Ramos (cell line): ENCODE data around the gene TRAP1.

Source experiments
- in situ Hi-C: fragments of 300-500 bp; cut with MboI; formaldehyde crosslinking; loops from one replicate; pipeline ENCODE4 v1.14.3; 2022; ENCODE audit warnings: low sequenced_read_pairs; ENCODE audit not compliant: unreplicated experiment

The TRAP1 gene

GRCh38 chr16:3717235-3718018, at the start of gene TRAP1:
Gene TRAP1, minus strand, starts transcription at chr16:3717524. Its CDS starts 16 bp downstream, at chr16:3717508.
- in situ Hi-C loops: loop anchor here (10.0 kb wide), 1 partner anchor 157 kb away; no protein-coding TSS in a partner anchor

GRCh38 chr16:3766177-3766576, 48.9 kb upstream of the TRAP1 start:
- in situ Hi-C loops: no loop called here

- in situ Hi-C loops: no loop called here
These were observed 47.1 kb upstream of the TRAP1 start for GRCh38 chr16:3764409-3764808.

- in situ Hi-C loops: no loop called here
These were observed 44.9 kb upstream of the TRAP1 start for GRCh38 chr16:3762107-3762750.

GRCh38 chr16:3761375-3762106, 44.2 kb upstream of the TRAP1 start:
- in situ Hi-C loops: no loop called here

- in situ Hi-C loops: no loop called here
These were observed 43.2 kb upstream of the TRAP1 start for GRCh38 chr16:3760518-3760917.

GRCh38 chr16:3759736-3760135, 42.4 kb upstream of the TRAP1 start:
- in situ Hi-C loops: no loop called here

GRCh38 chr16:3756113-3756512, 38.8 kb upstream of the TRAP1 start:
- in situ Hi-C loops: no loop called here

GRCh38 chr16:3755249-3755648, 37.9 kb upstream of the TRAP1 start:
- in situ Hi-C loops: no loop called here

- in situ Hi-C loops: no loop called here
These were observed 37.4 kb upstream of the TRAP1 start for GRCh38 chr16:3754772-3755171.

GRCh38 chr16:3754081-3754703, 36.9 kb upstream of the TRAP1 start:
- in situ Hi-C loops: no loop called here

GRCh38 chr16:3752984-3753383, 35.7 kb upstream of the TRAP1 start:
- in situ Hi-C loops: no loop called here

GRCh38 chr16:3751878-3752277, 34.6 kb upstream of the TRAP1 start:
- in situ Hi-C loops: no loop called here

GRCh38 chr16:3748307-3748706, 31.0 kb upstream of the TRAP1 start:
- in situ Hi-C loops: no loop called here

GRCh38 chr16:3745751-3746355, 28.5 kb upstream of the TRAP1 start:
- in situ Hi-C loops: no loop called here

GRCh38 chr16:3744018-3744417, 26.7 kb upstream of the TRAP1 start:
- in situ Hi-C loops: no loop called here

GRCh38 chr16:3740934-3741333, 23.6 kb upstream of the TRAP1 start:
- in situ Hi-C loops: no loop called here

GRCh38 chr16:3740186-3740585, 22.9 kb upstream of the TRAP1 start:
- in situ Hi-C loops: no loop called here

- in situ Hi-C loops: no loop called here
These were observed 22.3 kb upstream of the TRAP1 start for GRCh38 chr16:3739636-3740035.

GRCh38 chr16:3738541-3738940, 21.2 kb upstream of the TRAP1 start:
- in situ Hi-C loops: no loop called here
